ENCODE data around the gene TMEM61.
"Not testable (repeated sequence)": the region's sequence is repeated elsewhere in the genome, so short reads cannot be mapped to it uniquely, and the experiment has no call there.

TMEM61 gene

DNA sequence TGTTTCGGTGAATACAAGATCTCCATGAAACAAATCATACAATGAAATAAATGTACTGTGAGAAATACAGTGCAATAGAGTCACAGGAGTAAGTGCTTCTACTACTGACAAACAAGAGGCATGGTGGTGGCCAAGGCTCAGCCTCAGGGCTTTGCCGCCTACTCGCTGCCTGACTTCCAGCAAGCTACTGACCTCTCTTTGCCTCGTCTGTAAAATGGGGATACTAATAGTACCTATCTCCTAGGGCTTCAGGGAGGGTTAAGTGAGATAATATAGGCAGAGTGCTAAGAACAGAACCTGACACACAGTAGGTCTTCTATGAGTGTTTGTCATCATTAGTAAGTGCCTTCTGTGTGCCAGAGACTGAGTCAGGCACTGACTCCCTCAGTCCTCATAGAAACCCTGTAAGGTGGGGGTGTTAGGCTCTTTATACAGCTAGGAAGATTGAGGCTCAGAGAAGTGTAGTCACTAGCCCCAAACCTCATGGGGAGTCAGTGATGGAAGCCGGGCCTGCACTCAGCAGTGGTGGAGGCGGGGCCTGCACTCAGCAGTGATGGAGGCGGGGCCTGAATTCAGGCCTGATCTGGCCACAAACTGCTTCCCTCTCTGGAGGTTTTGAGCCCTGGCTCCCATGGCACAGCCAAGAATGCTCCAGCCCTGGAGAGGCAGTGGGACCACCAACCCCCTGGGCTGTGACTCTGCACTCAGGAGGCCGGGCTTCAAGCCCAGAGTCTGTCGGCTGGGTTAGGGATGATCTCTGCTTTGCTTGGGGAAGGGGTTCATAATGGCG is 25.1 kb downstream of the TMEM61 start:
- DNase-seq = no peak

- DNase-seq = no peak
These were observed 26.5 kb downstream of the TMEM61 start for GRCh38 chr1:55006931-55007330.

- no peak for DNase-seq
These were observed 27.2 kb downstream of the TMEM61 start for GRCh38 chr1:55007625-55008024.

- no peak for DNase-seq
These were observed 29.9 kb downstream of the TMEM61 start for GRCh38 chr1:55010194-55010886.

DNA sequence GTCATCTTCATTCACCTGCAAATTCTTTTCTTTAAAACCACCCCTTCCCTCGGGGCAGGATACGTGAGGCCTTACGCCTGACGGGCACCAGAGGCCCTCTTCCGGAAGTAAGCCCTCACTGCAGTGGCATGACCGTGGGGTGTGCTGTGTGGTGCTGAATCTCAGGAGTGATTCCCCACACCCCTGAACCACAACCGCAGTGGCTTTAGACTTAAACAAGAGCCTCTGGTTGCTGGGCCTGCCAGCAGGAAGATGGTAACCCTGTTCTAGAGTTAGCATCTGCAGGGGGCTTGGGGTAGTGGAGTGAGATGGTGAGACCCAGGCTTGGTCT is 30.4 kb downstream of the TMEM61 start:
- DNase-seq = no peak

DNA sequence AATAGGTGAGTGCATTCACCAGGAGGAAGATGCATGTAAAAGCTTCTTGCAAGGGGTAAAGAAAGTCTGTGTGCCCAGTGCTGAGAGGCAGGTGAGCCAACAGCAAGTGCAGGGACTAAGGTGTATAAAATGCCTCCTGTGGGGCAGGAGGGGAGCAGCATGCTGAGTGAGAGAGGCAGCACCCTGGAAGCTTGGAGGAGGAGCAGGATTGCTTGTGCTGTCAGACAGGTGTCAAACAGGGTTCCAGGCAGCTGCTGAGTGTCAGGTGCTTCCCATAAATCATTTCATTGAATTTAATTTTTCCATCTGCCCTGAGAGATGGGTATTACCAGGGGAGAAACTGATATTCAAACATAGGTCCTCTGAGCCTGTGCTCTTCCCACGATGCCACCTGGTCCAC is 32.2 kb downstream of the TMEM61 start:
- no peak for DNase-seq

- DNase-seq = no peak
These were observed 34.7 kb downstream of the TMEM61 start for GRCh38 chr1:55015123-55015522.

GRCh38 chr1:55015731-55016620 is 35.5 kb downstream of the TMEM61 start:
- DNase-seq = no peak

DNA sequence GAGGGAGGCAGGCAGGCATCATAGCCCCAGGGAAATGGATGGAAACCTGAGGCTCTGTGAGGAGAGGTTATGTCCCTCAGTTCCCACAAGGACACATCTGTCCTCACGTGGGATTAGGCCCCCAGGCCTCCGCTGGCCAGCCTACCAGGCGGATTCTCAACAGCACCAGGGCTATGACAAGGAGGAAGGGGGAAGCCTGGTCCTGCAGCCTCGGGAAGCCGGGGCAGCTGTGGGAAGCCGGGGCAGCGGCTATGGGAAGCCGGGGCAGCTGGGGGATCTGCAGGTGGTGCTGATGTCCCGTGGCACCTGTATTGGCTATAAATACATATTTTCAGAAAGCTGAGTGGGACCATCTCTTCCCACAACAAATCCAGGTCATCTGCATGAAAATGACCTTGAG is 38.0 kb downstream of the TMEM61 start:
- DNase-seq = no peak

DNA sequence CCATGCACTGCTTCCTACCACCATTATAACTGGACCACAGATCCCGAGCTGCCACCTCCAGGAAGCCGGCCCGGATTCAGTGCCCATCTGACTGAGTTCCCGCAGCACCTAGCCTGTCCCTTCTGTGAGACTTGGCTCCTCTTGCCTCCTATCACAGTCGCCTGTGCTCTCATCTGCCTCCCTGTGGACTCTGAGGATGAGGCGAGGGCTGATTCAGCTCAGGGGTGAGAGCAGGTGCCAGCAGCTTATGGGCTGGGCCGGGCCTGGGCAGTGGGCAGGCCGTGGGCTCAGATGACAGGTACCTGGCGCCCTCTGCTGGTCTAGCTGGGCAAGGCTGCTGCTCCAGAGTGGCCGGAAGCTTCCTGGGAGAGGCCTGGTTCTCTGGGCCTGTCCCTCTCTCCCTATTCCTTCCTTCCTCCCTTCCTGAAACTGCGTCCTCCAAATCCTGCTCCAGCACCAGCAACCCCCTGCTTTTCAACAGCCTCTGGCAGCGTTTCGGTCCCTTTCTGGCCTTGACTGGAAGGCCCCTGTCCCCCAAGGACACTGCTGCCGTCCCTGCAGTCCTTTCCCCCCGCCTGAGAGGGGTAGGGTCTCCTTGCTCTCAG is 41.6 kb downstream of the TMEM61 start:
- DNase-seq = peak; percentile 26 to 58

DNA sequence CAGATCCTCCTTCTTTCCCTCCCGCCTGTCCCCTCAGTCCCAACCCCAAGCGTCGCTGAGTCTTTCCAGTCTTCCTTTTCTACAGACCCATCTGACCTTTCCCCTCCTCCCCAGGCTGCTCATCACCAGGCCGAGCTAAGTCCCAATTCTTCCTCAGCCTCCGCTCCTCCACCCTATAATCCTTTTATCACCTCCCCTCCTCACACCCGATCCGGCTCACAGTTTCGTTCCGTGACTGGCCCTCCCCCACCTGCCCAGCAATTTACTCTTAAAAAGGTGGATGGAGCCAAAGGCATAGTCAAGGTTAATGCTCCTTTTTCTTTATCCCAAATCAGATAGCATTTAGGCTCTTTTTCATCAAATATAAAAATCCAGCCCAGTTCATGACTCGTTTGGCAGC is 43.7 kb downstream of the TMEM61 start:
- not testable (repeated sequence) for DNase-seq

DNA sequence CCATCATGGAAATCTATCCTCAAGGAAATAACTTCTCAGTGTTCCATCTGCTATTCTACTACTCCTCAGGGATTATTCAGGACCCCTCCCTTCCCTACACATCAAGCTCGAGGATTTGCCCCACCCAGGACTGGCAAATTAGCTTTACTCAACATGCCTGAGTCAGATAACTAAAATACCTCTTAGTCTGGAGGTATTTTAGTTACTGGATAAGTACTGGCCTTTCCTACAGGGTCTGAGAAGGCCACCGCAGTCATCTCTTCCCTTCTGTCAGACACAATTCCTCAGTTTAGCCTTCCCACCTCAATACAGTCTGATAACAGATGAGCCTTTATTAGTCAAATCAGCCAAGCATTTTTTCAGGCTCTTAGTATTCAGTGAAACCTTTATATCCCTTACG is 46.3 kb downstream of the TMEM61 start:
- DNase-seq = not testable (repeated sequence)

- not testable (repeated sequence) for DNase-seq
These were observed 50.7 kb downstream of the TMEM61 start for GRCh38 chr1:55031098-55031497.

DNA sequence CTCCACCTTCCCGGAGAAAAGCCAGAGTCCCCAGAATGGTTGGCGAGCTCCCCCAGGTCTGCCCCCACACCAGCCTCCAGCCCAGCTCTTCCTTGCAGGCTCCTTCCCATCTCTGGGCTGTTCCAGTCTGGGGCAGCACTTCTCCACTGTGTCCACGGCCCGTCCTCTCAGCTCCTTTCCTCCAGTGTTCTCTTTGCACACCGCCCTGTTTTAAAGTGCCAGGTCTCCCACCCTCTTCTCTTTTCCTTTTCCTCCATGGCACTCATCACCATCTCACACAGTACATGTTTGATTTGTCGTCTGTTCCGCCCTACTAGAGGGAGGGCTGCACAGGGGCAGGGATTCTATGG is 52.8 kb downstream of the TMEM61 start:
- DNase-seq = no peak

DNA sequence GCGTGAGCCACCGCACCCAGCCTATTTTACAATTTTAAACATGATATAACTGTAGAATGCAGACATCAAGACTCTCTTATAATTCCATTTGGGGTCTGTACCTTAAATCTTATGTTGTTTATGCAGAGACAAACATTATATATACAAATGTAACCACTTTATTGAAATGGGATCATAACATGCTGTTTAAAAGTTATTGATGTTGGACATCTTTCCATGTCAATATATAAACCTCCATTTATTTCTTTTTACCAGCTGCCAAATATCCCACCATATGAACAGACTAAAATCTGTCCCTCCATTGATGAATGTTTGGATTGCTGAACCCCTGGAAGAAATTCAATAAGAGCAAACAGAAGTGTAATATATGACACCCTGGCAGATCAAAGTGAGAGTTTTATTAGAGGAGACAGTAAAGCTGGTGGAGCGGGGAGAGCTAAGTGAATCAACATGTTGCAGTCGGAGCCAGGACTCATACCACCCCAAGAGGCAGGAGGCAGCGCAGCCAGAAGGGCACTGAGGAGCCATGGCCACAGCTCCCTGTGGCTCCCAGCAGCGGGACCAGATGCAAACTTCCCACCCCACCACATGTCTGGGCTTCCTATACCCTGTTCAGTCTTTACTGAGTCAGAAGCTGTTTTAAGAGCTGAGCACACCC is 54.2 kb downstream of the TMEM61 start:
- DNase-seq = no peak

DNA sequence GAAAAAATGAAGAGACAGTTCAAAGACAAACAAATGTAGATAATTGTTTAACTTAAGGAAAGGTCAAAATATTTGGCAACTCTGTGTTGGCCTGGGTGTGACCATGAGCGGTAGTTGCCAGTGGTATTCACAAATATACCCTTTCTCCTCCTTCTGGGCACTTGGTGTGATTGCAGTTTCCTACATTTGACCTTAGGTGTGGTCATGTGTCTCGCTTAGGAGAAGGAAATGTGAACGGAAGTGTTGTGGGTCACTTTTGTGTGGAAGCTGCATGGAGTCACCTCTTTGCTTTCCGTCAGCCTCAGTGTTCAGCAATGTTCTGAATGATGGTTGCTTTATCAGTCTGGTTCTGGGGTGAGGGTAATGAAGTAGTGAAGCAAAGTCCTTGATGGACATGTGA is 55.5 kb downstream of the TMEM61 start:
- DNase-seq = no peak

- no peak for DNase-seq
These were observed 57.5 kb downstream of the TMEM61 start for GRCh38 chr1:55037733-55038551.

- DNase-seq = no peak
These were observed 58.1 kb downstream of the TMEM61 start for GRCh38 chr1:55038552-55038838.

- no peak for DNase-seq
These were observed 58.5 kb downstream of the TMEM61 start for GRCh38 chr1:55038974-55039341.

DNA sequence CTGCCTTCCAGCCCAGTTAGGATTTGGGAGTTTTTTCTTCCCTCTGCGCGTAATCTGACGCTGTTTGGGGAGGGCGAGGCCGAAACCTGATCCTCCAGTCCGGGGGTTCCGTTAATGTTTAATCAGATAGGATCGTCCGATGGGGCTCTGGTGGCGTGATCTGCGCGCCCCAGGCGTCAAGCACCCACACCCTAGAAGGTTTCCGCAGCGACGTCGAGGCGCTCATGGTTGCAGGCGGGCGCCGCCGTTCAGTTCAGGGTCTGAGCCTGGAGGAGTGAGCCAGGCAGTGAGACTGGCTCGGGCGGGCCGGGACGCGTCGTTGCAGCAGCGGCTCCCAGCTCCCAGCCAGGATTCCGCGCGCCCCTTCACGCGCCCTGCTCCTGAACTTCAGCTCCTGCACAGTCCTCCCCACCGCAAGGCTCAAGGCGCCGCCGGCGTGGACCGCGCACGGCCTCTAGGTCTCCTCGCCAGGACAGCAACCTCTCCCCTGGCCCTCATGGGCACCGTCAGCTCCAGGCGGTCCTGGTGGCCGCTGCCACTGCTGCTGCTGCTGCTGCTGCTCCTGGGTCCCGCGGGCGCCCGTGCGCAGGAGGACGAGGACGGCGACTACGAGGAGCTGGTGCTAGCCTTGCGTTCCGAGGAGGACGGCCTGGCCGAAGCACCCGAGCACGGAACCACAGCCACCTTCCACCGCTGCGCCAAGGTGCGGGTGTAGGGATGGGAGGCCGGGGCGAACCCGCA is 59.1 kb downstream of the TMEM61 start, which contains the start of gene PCSK9:
Gene PCSK9, plus strand, starts transcription at position 207 of the 741 bp plus-strand sequence. Its CDS starts 290 bp downstream, at position 497.
- DNase-seq = no peak

All from stimulated activated CD4-positive, alpha-beta T cell treated with anti-CD3 and anti-CD28 coated beads, Interleukin-4, amount 100 ng/mL, for 4 hours (primary cell).